ENCODE data around the gene TRIM36. TPM values are rescaled to one million over a fixed set of nuclear protein-coding genes. Genes with fewer than 3 reads are reported as not detected.

TRIM36 gene
- total RNA-seq, 1 experiment from 2014 or later: 12.6 TPM

DNA sequence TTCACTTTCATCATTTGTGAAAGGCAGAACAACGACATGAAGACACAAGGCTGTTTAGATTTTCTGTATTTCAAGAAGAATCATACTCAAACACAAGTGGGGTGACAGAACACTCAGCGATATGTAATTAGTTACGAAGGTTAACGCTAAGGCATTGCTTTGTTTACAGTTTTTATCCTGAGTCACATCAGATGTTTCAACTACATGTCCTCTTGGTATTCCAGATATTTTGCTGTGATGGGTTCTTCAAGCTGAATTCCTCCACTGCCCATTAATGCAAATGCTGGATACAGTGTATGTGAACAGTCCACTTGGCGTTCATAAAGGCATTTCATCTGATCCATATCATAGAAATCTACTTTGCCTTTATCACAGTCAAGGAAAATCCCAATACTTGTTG lies 43.4 kb downstream of the TRIM36 start (continued):
- TF ChIP-seq POLR2AphosphoS5 (IDR thresholded peaks at IDR 0.05; ENCODE audit: low read depth, low read length): no peak

- CTCF ChIA-PET: interaction anchor here (0.9 kb wide), 1 partner anchor 27 kb away, joined by 6 read pairs; no protein-coding TSS in a partner anchor
- H3K36me3 ChIP-seq (ENCODE audit: control insufficient read depth in 1 of 2, insufficient read depth in 2 of 2, low read length in 2 of 2): no peaks in the 10 kb centered on the region
- intact Hi-C loops (cut with micrococcal nuclease): no loop called here
Observed at GRCh38 chr5:115124741-115125140, 45.0 kb downstream of the TRIM36 start.

More at GRCh38 chr5:115124741-115125140, 45.0 kb downstream of the TRIM36 start:
- H3K27me3 ChIP-seq (ENCODE audit: insufficient read depth, low read length): no peaks in the 10 kb centered on the region
- H3K27ac ChIP-seq (ENCODE audit: low read depth, low read length): no peak overlapping the region
- RAD21 ChIA-PET (ENCODE audit: low non-redundant PET in 1 of 2, low total read pairs in 2 of 2, uncharacterized antibody in 2 of 2, unreplicated experiment in 2 of 2): no interaction called here
- H3K9ac ChIP-seq (ENCODE audit: low read length): no peak overlapping the region
- H2AFZ ChIP-seq (ENCODE audit: low read depth, low read length, poor library complexity, severe bottlenecking): no peak overlapping the region
- ATAC-seq (no peak), DNase-seq (ENCODE audit: low read depth, low spot score) (no peak)
- no peaks in the 10 kb centered on the region for H3K4me1 ChIP-seq (ENCODE audit: control insufficient read depth in 1 of 2, insufficient read depth in 2 of 2, low read length in 2 of 2)
- BruUV-seq (replicated peaks): no TSS peak
- no peak overlapping the region for H3K4me3 ChIP-seq (replicated peaks in 1 of 2; ENCODE audit: low read depth in 1 of 2, low read length in 2 of 2)
- H3K9me2 ChIP-seq (ENCODE audit: insufficient read depth): no peaks in the 10 kb centered on the region
- TF ChIP-seq ELF1 (IDR thresholded peaks at IDR 0.05; ENCODE audit: borderline replicate concordance, low read depth) (no peak), REST (IDR thresholded peaks at IDR 0.05; ENCODE audit: low read depth) (no peak), JUND (IDR thresholded peaks at IDR 0.05) (no peak), YY1 (IDR thresholded peaks at IDR 0.05; ENCODE audit: extremely low read depth, insufficient replicate concordance, low read depth, low read length) (no peak)
- H3K79me2 ChIP-seq (ENCODE audit: insufficient read depth, low read length): no peaks in the 10 kb centered on the region
- H3K9me3 ChIP-seq (ENCODE audit: control insufficient read depth in 1 of 2, insufficient read depth in 1 of 2, low read depth in 1 of 2, low read length in 2 of 2): no peaks in the 10 kb centered on the region
- H3K4me2 ChIP-seq (ENCODE audit: low read length): no peak overlapping the region
- POLR2A ChIA-PET: no interaction called here
- H4K20me1 ChIP-seq (ENCODE audit: insufficient read depth): no peaks in the 10 kb centered on the region
